Measurements from ENCODE around the gene PERCC1.

DNA sequence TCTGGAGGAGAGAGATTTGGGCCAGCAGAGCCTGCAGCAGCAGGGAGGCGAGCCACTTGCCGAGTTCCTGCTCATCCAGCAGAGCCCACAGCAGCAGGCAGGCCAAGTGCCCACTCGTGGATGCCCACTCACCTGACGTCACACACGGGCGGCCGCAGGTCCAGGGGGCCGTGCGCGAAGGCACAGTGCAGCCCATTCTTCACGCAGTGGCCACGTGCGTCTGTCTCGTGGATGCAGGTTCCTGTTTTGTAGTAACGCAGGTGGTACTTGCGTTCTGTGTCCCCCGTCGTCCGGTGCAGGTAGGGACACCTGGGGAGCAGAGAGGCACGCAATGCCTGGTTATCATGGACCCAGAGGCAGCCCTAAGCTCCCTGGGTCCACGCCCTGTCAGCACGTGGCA, 27.8 kb upstream of the PERCC1 start:
- TF ChIP-seq POLR2A (IDR thresholded peaks at IDR 0.05) = no peak
- TF ChIP-seq, protein P1, sequence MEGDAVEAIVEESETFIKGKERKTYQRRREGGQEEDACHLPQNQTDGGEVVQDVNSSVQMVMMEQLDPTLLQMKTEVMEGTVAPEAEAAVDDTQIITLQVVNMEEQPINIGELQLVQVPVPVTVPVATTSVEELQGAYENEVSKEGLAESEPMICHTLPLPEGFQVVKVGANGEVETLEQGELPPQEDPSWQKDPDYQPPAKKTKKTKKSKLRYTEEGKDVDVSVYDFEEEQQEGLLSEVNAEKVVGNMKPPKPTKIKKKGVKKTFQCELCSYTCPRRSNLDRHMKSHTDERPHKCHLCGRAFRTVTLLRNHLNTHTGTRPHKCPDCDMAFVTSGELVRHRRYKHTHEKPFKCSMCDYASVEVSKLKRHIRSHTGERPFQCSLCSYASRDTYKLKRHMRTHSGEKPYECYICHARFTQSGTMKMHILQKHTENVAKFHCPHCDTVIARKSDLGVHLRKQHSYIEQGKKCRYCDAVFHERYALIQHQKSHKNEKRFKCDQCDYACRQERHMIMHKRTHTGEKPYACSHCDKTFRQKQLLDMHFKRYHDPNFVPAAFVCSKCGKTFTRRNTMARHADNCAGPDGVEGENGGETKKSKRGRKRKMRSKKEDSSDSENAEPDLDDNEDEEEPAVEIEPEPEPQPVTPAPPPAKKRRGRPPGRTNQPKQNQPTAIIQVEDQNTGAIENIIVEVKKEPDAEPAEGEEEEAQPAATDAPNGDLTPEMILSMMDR (IDR thresholded peaks at IDR 0.05) = no peak

Data from right lobe of liver (tissue), 4 donors.